Nephron progenitor cell (in vitro differentiated cells): ENCODE measurements around the gene GAA.

Experiments used
- DNase-seq: peaks from one replicate; pipeline ENCODE4 v3.0.0; 2021
- H3K27ac Mint-ChIP-seq: 2 replicates; pipeline ENCODE4 v1.8.0; 2021; ENCODE audit warnings: mild to moderate bottlenecking, moderate library complexity, mixed read lengths
- H3K27me3 Mint-ChIP-seq: 2 replicates; pipeline ENCODE4 v1.8.0; 2021; ENCODE audit warnings: mild to moderate bottlenecking, low read depth, mixed read lengths; ENCODE audit not compliant: poor library complexity
- H3K36me3 Mint-ChIP-seq: 2 replicates; pipeline ENCODE4 v1.8.0; 2021; ENCODE audit warnings: low read depth, mixed read lengths
- H3K4me1 Mint-ChIP-seq: 2 replicates; pipeline ENCODE4 v1.8.0; 2021; ENCODE audit warnings: mixed read lengths
- H3K4me3 Mint-ChIP-seq: 2 replicates; pipeline ENCODE4 v1.8.0; 2021; ENCODE audit warnings: mild to moderate bottlenecking, moderate library complexity, mixed read lengths
- H3K9me3 Mint-ChIP-seq: 2 replicates; pipeline ENCODE4 v1.8.0; 2021; ENCODE audit warnings: mild to moderate bottlenecking, moderate library complexity, mixed read lengths
- CTCF ChIP-seq: fragments of 200-600 bp; sonication (generic); IDR thresholded peaks from 2 replicates; pipeline ENCODE4 v1.5.0; 2021; ENCODE audit warnings: antibody characterized with exemption

The GAA gene

DNA sequence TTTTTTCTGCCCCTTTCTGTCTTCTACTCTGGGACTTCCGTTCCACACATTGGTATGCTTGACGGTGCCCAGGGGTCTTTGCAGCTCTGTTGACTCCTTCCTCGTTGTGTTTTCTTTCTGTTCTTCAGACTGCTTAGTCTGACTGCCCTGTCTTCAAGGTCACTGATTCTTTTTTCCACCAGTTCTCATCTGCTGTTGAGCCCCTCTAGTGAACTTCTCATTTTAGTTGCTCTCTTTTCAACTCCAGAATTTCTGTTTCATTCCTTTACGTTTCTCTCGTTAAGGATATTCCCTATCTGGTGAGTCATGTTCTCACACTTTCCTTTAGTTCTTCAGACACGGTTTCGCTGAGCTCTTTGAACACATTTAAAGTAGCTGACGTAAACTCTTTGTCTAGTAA lies 13.8 kb downstream of the GAA start:
- H3K4me1 Mint-ChIP-seq = peaks cover 15% of the 10 kb centered on the region
- no peak overlapping the region for H3K27ac Mint-ChIP-seq
- no peaks in the 10 kb centered on the region for H3K27me3 Mint-ChIP-seq
- H3K36me3 Mint-ChIP-seq = peaks cover 31% of the 10 kb centered on the region
- TF ChIP-seq CTCF = no peak
- no peak for DNase-seq
- H3K9me3 Mint-ChIP-seq = peaks cover 26% of the 10 kb centered on the region
- H3K4me3 Mint-ChIP-seq = no peak overlapping the region

GRCh38 chr17:80116276-80116920 lies 15.0 kb downstream of the GAA start:
- H3K9me3 Mint-ChIP-seq = peaks cover 26% of the 10 kb centered on the region
- H3K27ac Mint-ChIP-seq = peak overlapping the region; percentile 58
- no peak for TF ChIP-seq CTCF
- peaks cover 31% of the 10 kb centered on the region for H3K36me3 Mint-ChIP-seq
- DNase-seq = no peak
- H3K4me1 Mint-ChIP-seq = peaks cover 12% of the 10 kb centered on the region
- no peak overlapping the region for H3K4me3 Mint-ChIP-seq
- no peaks in the 10 kb centered on the region for H3K27me3 Mint-ChIP-seq

DNA sequence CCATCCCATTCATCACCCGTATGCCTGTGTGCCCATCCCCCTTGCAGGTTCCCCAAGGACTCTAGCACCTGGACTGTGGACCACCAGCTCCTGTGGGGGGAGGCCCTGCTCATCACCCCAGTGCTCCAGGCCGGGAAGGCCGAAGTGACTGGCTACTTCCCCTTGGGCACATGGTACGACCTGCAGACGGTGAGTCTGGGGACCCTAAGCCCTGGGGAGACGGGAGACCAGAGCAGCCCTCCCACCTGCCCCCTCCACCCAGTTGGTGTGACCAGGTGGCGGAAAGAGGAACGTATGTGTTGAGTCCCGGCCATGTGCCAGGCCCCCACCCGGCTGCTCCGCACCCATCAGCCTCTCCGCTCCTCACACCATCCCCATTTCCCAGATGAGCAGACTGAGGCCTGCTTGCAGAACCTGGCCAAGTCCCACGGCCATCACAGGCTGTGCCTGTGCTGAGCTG lies 15.6 kb downstream of the GAA start:
- Mint-ChIP-seq H3K27me3 (no peaks in the 10 kb centered on the region), H3K4me1 (peaks cover 9% of the 10 kb centered on the region), H3K4me3 (no peak overlapping the region), H3K27ac (no peak overlapping the region), H3K36me3 (peaks cover 31% of the 10 kb centered on the region), H3K9me3 (peaks cover 26% of the 10 kb centered on the region)
- no peak for TF ChIP-seq CTCF
- DNase-seq = no peak

DNA sequence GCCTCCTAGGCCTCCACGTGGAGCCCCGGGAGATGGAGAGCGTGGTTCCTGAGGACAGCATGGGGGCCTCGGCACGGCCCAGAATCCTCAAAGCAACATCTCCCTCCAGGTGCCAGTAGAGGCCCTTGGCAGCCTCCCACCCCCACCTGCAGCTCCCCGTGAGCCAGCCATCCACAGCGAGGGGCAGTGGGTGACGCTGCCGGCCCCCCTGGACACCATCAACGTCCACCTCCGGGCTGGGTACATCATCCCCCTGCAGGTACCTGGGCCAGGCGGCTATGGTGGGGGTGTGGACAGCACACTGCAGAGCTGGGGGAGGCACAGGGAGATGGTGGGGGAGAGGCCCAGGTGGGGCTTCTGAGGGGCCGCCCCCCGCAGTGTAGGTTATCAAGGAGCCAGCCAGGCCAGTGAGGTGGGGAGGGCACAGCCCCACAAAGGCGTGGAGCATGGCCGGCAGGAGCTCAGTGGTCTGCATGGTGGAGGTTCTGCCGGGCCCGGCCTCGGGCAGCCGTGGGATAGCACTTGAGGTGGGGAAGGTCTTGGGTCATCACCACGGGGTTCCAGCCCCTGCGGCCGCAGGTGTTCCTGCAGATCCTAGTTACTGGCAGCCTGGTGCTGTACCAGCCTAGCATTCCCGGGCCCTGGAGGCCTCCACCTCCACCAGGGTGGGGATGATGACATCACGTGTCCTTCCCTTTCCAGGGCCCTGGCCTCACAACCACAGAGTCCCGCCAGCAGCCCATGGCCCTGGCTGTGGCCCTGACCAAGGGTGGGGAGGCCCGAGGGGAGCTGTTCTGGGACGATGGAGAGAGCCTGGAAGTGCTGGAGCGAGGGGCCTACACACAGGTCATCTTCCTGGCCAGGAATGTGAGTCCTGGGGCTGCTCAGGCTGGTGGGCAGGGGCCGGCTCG lies 16.4 kb downstream of the GAA start:
- Mint-ChIP-seq H3K4me1 (peaks cover 5% of the 10 kb centered on the region), H3K27me3 (no peaks in the 10 kb centered on the region), H3K4me3 (no peak overlapping the region), H3K36me3 (peaks cover 31% of the 10 kb centered on the region), H3K9me3 (peaks cover 26% of the 10 kb centered on the region), H3K27ac (no peak overlapping the region)
- no peak for DNase-seq
- TF ChIP-seq CTCF = no peak

DNA sequence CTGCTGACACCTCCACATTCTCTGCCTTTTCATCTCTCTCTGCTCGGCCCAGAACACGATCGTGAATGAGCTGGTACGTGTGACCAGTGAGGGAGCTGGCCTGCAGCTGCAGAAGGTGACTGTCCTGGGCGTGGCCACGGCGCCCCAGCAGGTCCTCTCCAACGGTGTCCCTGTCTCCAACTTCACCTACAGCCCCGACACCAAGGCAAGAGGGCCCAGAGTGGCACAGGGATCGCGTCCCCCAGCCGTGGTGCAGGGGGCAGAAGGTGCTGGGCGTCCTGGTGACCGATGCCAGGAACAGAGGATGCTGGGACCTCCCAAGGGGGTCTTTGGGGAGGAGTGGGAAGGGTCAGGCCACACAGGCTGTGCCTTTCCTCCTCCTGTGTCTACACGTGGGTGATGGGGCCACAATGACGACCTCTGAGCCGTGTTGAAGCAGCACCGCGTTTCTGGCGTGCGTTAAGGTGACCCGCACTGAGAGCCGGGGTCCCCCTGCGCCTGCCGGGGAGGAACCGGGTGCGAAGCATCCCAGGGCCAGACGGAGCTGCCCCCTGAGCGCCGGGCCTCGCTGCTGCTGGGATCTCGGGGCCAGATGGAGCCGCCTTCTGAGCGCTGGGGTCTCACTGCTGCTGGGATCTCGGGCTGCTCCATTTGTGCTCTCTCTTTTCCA lies 17.4 kb downstream of the GAA start:
- Mint-ChIP-seq H3K4me3 (no peak overlapping the region), H3K27ac (no peak overlapping the region), H3K36me3 (peaks cover 30% of the 10 kb centered on the region), H3K4me1 (peaks cover 5% of the 10 kb centered on the region), H3K27me3 (no peaks in the 10 kb centered on the region), H3K9me3 (peaks cover 25% of the 10 kb centered on the region)
- DNase-seq = no peak
- TF ChIP-seq CTCF = no peak
